SU-DHL-6 (cell line): Measurements from ENCODE around the gene LCOR.

Experiments used
- H2AFZ ChIP-seq: fragments of 200-600 bp; sonication (generic); 2 replicates; pipeline ENCODE4 v1.6.1; 2014; ENCODE audit warnings: low read depth, mild to moderate bottlenecking, moderate library complexity, mixed read lengths, antibody characterized with exemption, low read length; ENCODE audit not compliant: severe bottlenecking
- H3F3A ChIP-seq: fragments of 200-600 bp; shearing (Covaris generic); 2 replicates; pipeline ENCODE4 v1.6.0; 2016; ENCODE audit warnings: antibody characterized with exemption, mild to moderate bottlenecking; ENCODE audit not compliant: insufficient read depth
- H3K27ac ChIP-seq: fragments of 200-600 bp; sonication (generic); 2 replicates; pipeline ENCODE4 v1.5.1; 2016; ENCODE audit warnings: low read depth, mild to moderate bottlenecking, low read length, moderate library complexity, mixed read lengths
- H3K27me3 ChIP-seq: fragments of 200-600 bp; sonication (generic), shearing (Covaris generic); 2 replicates; pipeline ENCODE4 v1.6.0; 2014; ENCODE audit warnings: mild to moderate bottlenecking, low read length
- H3K36me3 ChIP-seq: fragments of 200-600 bp; sonication (generic); 2 replicates; pipeline ENCODE4 v1.6.1; 2014; ENCODE audit warnings: mild to moderate bottlenecking, low read length, mixed read lengths
- H3K4me2 ChIP-seq: fragments of 300-600, 200-600 bp; shearing (Covaris generic), sonication (generic); 2 replicates; pipeline ENCODE4 v1.6.0; 2014; ENCODE audit warnings: low read length, low read depth, mild to moderate bottlenecking; ENCODE audit not compliant: poor library complexity, severe bottlenecking
- H3K4me3 ChIP-seq: fragments of 200-600 bp; sonication (generic); 2 replicates; pipeline ENCODE4 v1.5.1; 2014; ENCODE audit warnings: antibody characterized with exemption, low read length, mild to moderate bottlenecking, mixed read lengths; ENCODE audit not compliant: insufficient read depth, poor library complexity, severe bottlenecking
- H3K79me2 ChIP-seq: fragments of 200-600 bp; sonication (generic); 2 replicates; pipeline ENCODE4 v1.6.1; 2014; ENCODE audit warnings: mild to moderate bottlenecking, low read length, moderate library complexity; ENCODE audit not compliant: insufficient read depth
- H3K9ac ChIP-seq: fragments of 200-600 bp; sonication (generic); 2 replicates; pipeline ENCODE4 v1.7.0; 2014; ENCODE audit warnings: mild to moderate bottlenecking, low read length
- H3K9me2 ChIP-seq: fragments of 200-600 bp; sonication (generic); replicated peaks from 2 replicates; pipeline ENCODE4 v1.6.1; 2014; ENCODE audit warnings: low read length; ENCODE audit not compliant: insufficient read depth
- H3K9me3 ChIP-seq: fragments of 200-600 bp; sonication (generic); 2 replicates; pipeline ENCODE4 v1.6.1; 2014; ENCODE audit warnings: low read length, mixed read lengths; ENCODE audit not compliant: insufficient read depth
- H4K20me1 ChIP-seq: fragments of 200-600 bp; sonication (generic); 2 replicates; pipeline ENCODE4 v1.6.1; 2014; ENCODE audit warnings: low read depth, mild to moderate bottlenecking, antibody characterized with exemption, low read length, moderate library complexity, mixed read lengths
- CTCF ChIP-seq: fragments of 200-600 bp; sonication (generic); IDR thresholded peaks from one replicate; pipeline ENCODE4 v1.5.1; 2017; ENCODE audit warnings: antibody characterized with exemption, mild to moderate bottlenecking, low read length, moderate library complexity; ENCODE audit not compliant: insufficient read depth, poor library complexity, severe bottlenecking
- EZH2phosphoT487 ChIP-seq: fragments of 200-600 bp; sonication (generic), shearing (Covaris generic); conservative IDR thresholded peaks from 2 replicates; pipeline ENCODE4 v1.6.1; 2018; ENCODE audit warnings: mild to moderate bottlenecking, antibody characterized with exemption, low read length, moderate library complexity, mixed read lengths

The LCOR gene

GRCh38 chr10:96972264-96972663, 140.2 kb downstream of the LCOR start:
- Histone ChIP-seq H3K27ac (no peak overlapping the region), H2AFZ (no peak overlapping the region), H4K20me1 (no peaks in the 10 kb centered on the region), H3K27me3 (no peaks in the 10 kb centered on the region), H3K4me3 (no peak overlapping the region), H3K36me3 (no peaks in the 10 kb centered on the region), H3K9me2 (no peaks in the 10 kb centered on the region), H3K79me2 (no peaks in the 10 kb centered on the region), H3K4me2 (no peak overlapping the region), H3K9me3 (no peaks in the 10 kb centered on the region), H3F3A (peaks cover 3% of the 10 kb centered on the region; the same call in 1 of the 2 replicates), H3K9ac (no peak overlapping the region)
- TF ChIP-seq CTCF (no peak), EZH2phosphoT487 (no peak)

- Histone ChIP-seq H3K4me3 (no peak overlapping the region), H3K4me2 (no peak overlapping the region), H3K9me2 (no peaks in the 10 kb centered on the region), H3K79me2 (no peaks in the 10 kb centered on the region), H3K27me3 (no peaks in the 10 kb centered on the region), H4K20me1 (no peaks in the 10 kb centered on the region), H3K36me3 (no peaks in the 10 kb centered on the region), H3K9ac (no peak overlapping the region), H3K27ac (no peak overlapping the region), H2AFZ (no peak overlapping the region), H3K9me3 (no peaks in the 10 kb centered on the region), H3F3A (peaks cover 3% of the 10 kb centered on the region; the same call in 1 of the 2 replicates)
- TF ChIP-seq EZH2phosphoT487, result no peak
- TF ChIP-seq CTCF, result no peak
Observed at GRCh38 chr10:96973809-96974747, 142.0 kb downstream of the LCOR start.

- TF ChIP-seq CTCF (no peak), EZH2phosphoT487 (no peak)
- Histone ChIP-seq H3K4me2 (no peak overlapping the region), H3K27me3 (no peaks in the 10 kb centered on the region), H3K9me3 (no peaks in the 10 kb centered on the region), H3K36me3 (no peaks in the 10 kb centered on the region), H3K4me3 (no peak overlapping the region), H3K79me2 (no peaks in the 10 kb centered on the region), H3K9me2 (no peaks in the 10 kb centered on the region), H3K9ac (no peak overlapping the region), H3F3A (peaks cover 3% of the 10 kb centered on the region; the same call in 1 of the 2 replicates), H3K27ac (no peak overlapping the region), H2AFZ (no peak overlapping the region), H4K20me1 (no peaks in the 10 kb centered on the region)
Observed at GRCh38 chr10:96975136-96975535, 143.0 kb downstream of the LCOR start.
